PFSK-1 (cell line): ENCODE results near the gene SKIL.

Source experiments
- FOXP2 ChIP-seq: optimal IDR thresholded peaks from 2 replicates; pipeline ENCODE3; 2011; ENCODE audit warnings: borderline replicate concordance, control low read depth, inconsistent platforms; ENCODE audit not compliant: insufficient read depth; ENCODE audit errors: extremely low read length, extremely low read depth
- POLR2AphosphoS5 ChIP-seq: IDR thresholded peaks from 2 replicates; pipeline ENCODE4 v1.6.1; 2012; ENCODE audit warnings: low read depth, mild to moderate bottlenecking, control low read depth, low read length, moderate library complexity
- SIN3A ChIP-seq: IDR thresholded peaks from 2 replicates; pipeline ENCODE4 v1.6.1; 2012; ENCODE audit warnings: mild to moderate bottlenecking, low read length, moderate library complexity, borderline replicate concordance; ENCODE audit not compliant: insufficient read depth
- TAF1 ChIP-seq: IDR thresholded peaks from 2 replicates; pipeline ENCODE4 v1.6.1; 2012; ENCODE audit warnings: low read length, control low read depth, borderline replicate concordance; ENCODE audit not compliant: insufficient read depth
- TF ChIP-seq, protein P1 (sequence below), 2 experiments: IDR thresholded peaks; 2 replicates each; pipeline versions ENCODE4 v1.6.1 to v1.8.0; 2011 to 2012; ENCODE audit warnings: low read depth in 2 of 2, low read length in 2 of 2, control low read depth in 1 of 2, inconsistent platforms in 1 of 2, mild to moderate bottlenecking in 1 of 2, moderate library complexity in 1 of 2; ENCODE audit not compliant: insufficient read depth in 1 of 2

Gene SKIL

DNA sequence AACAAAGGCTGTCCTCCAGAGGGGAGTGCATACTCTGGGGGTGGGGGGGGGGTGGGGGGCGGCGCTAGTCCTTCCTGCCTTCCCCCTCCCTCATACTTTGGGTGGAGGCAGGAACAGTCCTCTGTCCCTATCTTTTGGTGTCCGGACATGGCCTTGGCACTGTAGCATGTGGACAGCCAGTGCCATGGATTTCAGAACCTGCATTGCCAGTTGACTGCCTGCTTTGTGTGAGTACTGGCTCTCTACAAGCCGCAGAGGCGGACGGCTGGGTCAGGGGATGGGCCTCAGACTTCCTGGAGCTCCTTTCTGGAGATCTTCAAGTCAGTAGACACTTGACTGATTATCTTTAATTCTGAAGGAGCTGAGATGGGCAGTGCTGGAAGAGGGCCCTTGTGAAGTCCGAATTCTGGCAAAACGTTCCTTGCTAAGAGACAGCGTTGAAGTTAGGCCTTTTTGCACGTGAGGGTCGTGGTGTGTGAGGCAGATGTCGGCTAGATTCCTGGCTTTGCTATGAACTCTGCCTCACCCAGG is 63.7 kb downstream of the SKIL start:
- TF ChIP-seq, protein P1, sequence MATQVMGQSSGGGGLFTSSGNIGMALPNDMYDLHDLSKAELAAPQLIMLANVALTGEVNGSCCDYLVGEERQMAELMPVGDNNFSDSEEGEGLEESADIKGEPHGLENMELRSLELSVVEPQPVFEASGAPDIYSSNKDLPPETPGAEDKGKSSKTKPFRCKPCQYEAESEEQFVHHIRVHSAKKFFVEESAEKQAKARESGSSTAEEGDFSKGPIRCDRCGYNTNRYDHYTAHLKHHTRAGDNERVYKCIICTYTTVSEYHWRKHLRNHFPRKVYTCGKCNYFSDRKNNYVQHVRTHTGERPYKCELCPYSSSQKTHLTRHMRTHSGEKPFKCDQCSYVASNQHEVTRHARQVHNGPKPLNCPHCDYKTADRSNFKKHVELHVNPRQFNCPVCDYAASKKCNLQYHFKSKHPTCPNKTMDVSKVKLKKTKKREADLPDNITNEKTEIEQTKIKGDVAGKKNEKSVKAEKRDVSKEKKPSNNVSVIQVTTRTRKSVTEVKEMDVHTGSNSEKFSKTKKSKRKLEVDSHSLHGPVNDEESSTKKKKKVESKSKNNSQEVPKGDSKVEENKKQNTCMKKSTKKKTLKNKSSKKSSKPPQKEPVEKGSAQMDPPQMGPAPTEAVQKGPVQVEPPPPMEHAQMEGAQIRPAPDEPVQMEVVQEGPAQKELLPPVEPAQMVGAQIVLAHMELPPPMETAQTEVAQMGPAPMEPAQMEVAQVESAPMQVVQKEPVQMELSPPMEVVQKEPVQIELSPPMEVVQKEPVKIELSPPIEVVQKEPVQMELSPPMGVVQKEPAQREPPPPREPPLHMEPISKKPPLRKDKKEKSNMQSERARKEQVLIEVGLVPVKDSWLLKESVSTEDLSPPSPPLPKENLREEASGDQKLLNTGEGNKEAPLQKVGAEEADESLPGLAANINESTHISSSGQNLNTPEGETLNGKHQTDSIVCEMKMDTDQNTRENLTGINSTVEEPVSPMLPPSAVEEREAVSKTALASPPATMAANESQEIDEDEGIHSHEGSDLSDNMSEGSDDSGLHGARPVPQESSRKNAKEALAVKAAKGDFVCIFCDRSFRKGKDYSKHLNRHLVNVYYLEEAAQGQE (IDR thresholded peaks at IDR 0.05; ENCODE audit: insufficient read depth in 1 of 2, low read depth in 2 of 2, low read length in 2 of 2) = no peak
- TF ChIP-seq POLR2AphosphoS5 (no peak), SIN3A (no peak), TAF1 (no peak), FOXP2 (no peak)

DNA sequence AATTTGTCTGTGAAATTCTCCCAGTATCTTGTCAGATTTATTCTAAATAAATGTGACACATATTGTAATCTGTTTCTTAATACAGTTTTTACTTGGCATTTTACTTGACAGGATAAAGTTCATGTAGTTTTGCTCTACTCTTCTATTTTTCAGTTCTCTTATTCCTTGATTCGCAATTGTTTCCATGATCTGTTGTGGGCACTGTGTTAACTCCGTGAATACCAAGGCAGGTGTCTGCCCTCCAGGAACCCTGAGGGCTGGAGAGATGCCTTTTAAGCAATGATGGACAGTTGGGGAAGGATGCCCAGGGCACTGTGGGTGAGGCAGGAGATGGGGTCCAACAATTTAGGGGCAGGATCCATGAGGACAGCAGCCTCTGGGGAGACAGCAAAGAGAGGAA is 64.2 kb downstream of the SKIL start:
- TF ChIP-seq TAF1 (no peak), FOXP2 (no peak), SIN3A (no peak), POLR2AphosphoS5 (no peak)
- TF ChIP-seq, protein P1 (IDR thresholded peaks at IDR 0.05; ENCODE audit: insufficient read depth in 1 of 2, low read depth in 2 of 2, low read length in 2 of 2) = no peak

DNA sequence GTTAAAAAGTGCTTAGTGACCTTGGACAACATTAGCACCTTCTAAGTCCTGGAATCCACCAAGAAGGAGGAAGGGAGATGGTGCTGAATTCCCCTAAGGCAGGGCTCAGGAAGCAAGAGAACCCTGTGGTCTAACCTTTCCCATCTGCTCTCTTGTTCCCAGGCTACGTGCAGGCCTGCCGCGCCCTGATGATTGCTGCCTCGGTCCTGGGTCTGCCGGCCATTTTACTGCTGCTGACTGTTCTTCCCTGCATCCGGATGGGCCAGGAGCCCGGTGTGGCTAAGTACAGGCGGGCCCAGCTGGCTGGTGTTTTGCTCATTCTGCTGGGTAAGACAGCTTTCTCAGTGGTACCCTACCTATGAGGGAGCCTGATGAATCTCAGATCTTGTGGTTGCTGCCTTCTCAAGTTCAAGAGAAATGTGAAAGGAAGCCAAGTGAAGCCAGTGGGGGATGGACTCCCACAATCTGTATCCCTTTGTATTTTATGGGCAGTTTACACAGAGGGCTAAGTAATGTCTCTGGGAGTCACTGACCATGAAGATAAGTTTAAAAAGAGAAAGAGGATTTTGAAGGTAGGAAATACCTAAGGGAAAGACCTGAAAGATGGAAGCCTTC is 65.6 kb downstream of the SKIL start:
- TF ChIP-seq, protein P1 (IDR thresholded peaks at IDR 0.05; ENCODE audit: insufficient read depth in 1 of 2, low read depth in 2 of 2, low read length in 2 of 2) = no peak
- no peak for TF ChIP-seq POLR2AphosphoS5
- TF ChIP-seq TAF1 = no peak
- TF ChIP-seq SIN3A = no peak
- no peak for TF ChIP-seq FOXP2

DNA sequence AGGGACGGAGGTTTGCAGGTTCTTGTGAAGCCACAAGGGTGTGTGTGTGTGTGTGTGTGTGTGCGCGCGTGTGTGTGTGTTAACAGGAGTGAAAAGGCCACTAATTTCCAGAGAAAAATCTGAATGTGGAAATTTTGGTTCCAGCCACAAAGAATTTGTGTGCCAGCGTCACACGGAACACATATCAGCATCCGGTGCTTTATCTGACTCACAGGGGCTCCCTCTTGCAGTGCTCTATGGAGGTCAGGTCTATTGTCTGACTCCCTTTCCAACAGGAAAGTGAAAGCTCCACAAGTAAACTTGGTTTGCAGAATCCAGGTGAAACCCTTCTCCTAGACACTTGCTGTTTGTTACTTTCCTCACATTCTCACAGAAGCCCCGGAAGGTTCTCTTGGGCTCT is 67.4 kb downstream of the SKIL start:
- TF ChIP-seq TAF1 = no peak
- no peak for TF ChIP-seq FOXP2
- no peak for TF ChIP-seq SIN3A
- no peak for TF ChIP-seq POLR2AphosphoS5
- TF ChIP-seq, protein P1 (IDR thresholded peaks at IDR 0.05; ENCODE audit: insufficient read depth in 1 of 2, low read depth in 2 of 2, low read length in 2 of 2) = no peak
